ENCODE data around the gene ALDH8A1.

DNA sequence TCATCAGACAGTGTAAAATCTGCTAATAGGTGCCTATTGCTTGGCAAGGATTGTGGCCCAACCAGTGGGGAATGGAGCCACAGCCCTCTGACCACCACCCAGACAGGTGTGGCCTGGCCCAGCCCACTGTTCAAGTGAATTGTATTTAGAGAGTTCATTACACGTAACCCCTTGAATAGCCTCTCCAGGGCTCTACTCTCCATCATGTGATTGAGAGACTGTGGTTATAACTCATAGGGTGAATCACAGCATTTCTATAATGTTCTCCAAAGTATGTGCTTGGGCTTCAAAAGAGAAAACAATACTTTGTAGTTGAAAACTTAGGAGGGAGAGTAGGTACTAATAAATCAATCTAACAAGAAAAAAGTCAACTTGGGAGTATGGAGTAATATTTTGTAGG, 38.4 kb downstream of the ALDH8A1 start:
- TF ChIP-seq CTCF (IDR thresholded peaks at IDR 0.05; ENCODE audit: insufficient read depth, low read length, poor library complexity, severe bottlenecking) (no peak), EZH2phosphoT487 (conservative IDR thresholded peaks at IDR 0.05; ENCODE audit: low read length) (no peak)

Data from SU-DHL-6 (cell line).